ENCODE results near the gene MAD2L1.

GRCh38 chr4:120055162-120055561 is 11.5 kb downstream of the MAD2L1 start:
- TF ChIP-seq EZH2phosphoT487 (IDR thresholded peaks at IDR 0.05; ENCODE audit: unreplicated experiment) (no peak), POLR2AphosphoS5 (IDR thresholded peaks at IDR 0.05; ENCODE audit: low read depth) (no peak), ZNF462 (CRISPR knock-in tag; IDR thresholded peaks at IDR 0.05) (no peak), EZH2 (IDR thresholded peaks at IDR 0.05; ENCODE audit: low read depth, unreplicated experiment) (no peak), JUNB (IDR thresholded peaks at IDR 0.05; ENCODE audit: unreplicated experiment) (no peak), NANOG (IDR thresholded peaks at IDR 0.05; ENCODE audit: borderline replicate concordance) (no peak), ETS1 (IDR thresholded peaks at IDR 0.05) (no peak), ZNF114 (CRISPR knock-in tag; IDR thresholded peaks at IDR 0.05) (no peak), ZNF331 (CRISPR knock-in tag; IDR thresholded peaks at IDR 0.05; ENCODE audit: low read depth) (no peak)
- TF ChIP-seq, protein P1, sequence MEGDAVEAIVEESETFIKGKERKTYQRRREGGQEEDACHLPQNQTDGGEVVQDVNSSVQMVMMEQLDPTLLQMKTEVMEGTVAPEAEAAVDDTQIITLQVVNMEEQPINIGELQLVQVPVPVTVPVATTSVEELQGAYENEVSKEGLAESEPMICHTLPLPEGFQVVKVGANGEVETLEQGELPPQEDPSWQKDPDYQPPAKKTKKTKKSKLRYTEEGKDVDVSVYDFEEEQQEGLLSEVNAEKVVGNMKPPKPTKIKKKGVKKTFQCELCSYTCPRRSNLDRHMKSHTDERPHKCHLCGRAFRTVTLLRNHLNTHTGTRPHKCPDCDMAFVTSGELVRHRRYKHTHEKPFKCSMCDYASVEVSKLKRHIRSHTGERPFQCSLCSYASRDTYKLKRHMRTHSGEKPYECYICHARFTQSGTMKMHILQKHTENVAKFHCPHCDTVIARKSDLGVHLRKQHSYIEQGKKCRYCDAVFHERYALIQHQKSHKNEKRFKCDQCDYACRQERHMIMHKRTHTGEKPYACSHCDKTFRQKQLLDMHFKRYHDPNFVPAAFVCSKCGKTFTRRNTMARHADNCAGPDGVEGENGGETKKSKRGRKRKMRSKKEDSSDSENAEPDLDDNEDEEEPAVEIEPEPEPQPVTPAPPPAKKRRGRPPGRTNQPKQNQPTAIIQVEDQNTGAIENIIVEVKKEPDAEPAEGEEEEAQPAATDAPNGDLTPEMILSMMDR (conservative IDR thresholded peaks at IDR 0.05; ENCODE audit: low read depth in 2 of 2), result no peak
- TF ChIP-seq, protein P2, sequence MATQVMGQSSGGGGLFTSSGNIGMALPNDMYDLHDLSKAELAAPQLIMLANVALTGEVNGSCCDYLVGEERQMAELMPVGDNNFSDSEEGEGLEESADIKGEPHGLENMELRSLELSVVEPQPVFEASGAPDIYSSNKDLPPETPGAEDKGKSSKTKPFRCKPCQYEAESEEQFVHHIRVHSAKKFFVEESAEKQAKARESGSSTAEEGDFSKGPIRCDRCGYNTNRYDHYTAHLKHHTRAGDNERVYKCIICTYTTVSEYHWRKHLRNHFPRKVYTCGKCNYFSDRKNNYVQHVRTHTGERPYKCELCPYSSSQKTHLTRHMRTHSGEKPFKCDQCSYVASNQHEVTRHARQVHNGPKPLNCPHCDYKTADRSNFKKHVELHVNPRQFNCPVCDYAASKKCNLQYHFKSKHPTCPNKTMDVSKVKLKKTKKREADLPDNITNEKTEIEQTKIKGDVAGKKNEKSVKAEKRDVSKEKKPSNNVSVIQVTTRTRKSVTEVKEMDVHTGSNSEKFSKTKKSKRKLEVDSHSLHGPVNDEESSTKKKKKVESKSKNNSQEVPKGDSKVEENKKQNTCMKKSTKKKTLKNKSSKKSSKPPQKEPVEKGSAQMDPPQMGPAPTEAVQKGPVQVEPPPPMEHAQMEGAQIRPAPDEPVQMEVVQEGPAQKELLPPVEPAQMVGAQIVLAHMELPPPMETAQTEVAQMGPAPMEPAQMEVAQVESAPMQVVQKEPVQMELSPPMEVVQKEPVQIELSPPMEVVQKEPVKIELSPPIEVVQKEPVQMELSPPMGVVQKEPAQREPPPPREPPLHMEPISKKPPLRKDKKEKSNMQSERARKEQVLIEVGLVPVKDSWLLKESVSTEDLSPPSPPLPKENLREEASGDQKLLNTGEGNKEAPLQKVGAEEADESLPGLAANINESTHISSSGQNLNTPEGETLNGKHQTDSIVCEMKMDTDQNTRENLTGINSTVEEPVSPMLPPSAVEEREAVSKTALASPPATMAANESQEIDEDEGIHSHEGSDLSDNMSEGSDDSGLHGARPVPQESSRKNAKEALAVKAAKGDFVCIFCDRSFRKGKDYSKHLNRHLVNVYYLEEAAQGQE (IDR thresholded peaks at IDR 0.05; ENCODE audit: unreplicated experiment), result no peak

All from GM23338 (cell line).